Tibial artery (tissue), 4 donors: ENCODE data around the gene TTC28.

Source experiments
- DNase-seq, 2 donors: peaks; one replicate each; pipeline ENCODE4 v3.0.0-alpha.2; 2019
- H3K27ac ChIP-seq, 2 donors: fragments of 200-600 bp; sonication (generic) in 1 of 2; 1 replicate in 1 of 2; 2 replicates in 1 of 2; pipeline ENCODE4 v1.5.1; 2018 to 2019; ENCODE audit warnings: mild to moderate bottlenecking in 1 of 2
- H3K27me3 ChIP-seq, 2 donors: fragments of 200-600 bp; sonication (generic) in 1 of 2; one replicate each; pipeline versions ENCODE4 v1.5.1 to v1.6.0; 2016 to 2019
- H3K36me3 ChIP-seq, 3 donors: fragments of 200-600 bp; sonication (generic) in 2 of 3; one replicate each; pipeline ENCODE4 v1.5.1; 2016 to 2019; ENCODE audit warnings: mild to moderate bottlenecking in 2 of 3
- H3K4me1 ChIP-seq, 4 donors: fragments of 200-600 bp; sonication (generic) in 2 of 4; 1 replicate in 3 of 4; 2 replicates in 1 of 4; pipeline ENCODE4 v1.5.1; 2016 to 2019
- H3K4me3 ChIP-seq, 2 donors: fragments of 200-600 bp; sonication (generic) in 1 of 2; 1 replicate in 1 of 2; 2 replicates in 1 of 2; pipeline ENCODE4 v1.5.1; 2018 to 2019; ENCODE audit warnings: mild to moderate bottlenecking in 2 of 2
- H3K9me3 ChIP-seq, 3 donors: fragments of 200-600 bp; sonication (generic) in 1 of 3; one replicate each; pipeline ENCODE4 v1.5.1; 2016 to 2019
- CTCF ChIP-seq, 2 experiments: fragments of 200-600 bp in 1 of 2; fragments of 450-650 bp in 1 of 2; IDR thresholded peaks; one replicate each; pipeline ENCODE4 v1.5.1; 2017 to 2019; ENCODE audit warnings: antibody characterized with exemption in 2 of 2, mild to moderate bottlenecking in 1 of 2, moderate library complexity in 1 of 2
- intact Hi-C: fragments of 100-400 bp; cut with DNase I; formaldehyde crosslinking; loops from one replicate; pipeline ENCODE4 v1.15.0; 2023; ENCODE audit warnings: low total_unique reads

The TTC28 gene

GRCh38 chr22:28299753-28300152 lies 379.9 kb downstream of the TTC28 start:
- Histone ChIP-seq H3K4me3 (no peak overlapping the region), H3K36me3 (no peaks in the 10 kb centered on the region), H3K27ac (peak overlapping the region in 1 of 2 donors; percentile 21), H3K9me3 (no peaks in the 10 kb centered on the region), H3K27me3 (no peaks in the 10 kb centered on the region), H3K4me1 (peaks cover 0 to 15% (median 4%) of the 10 kb centered on the region in 4 donors)
- DNase-seq: peak in 1 of 2 donors; percentile 39
- intact Hi-C loops: no loop called here
- TF ChIP-seq CTCF (IDR thresholded peaks at IDR 0.05): no peak

GRCh38 chr22:28299309-28299708 lies 380.3 kb downstream of the TTC28 start:
- TF ChIP-seq CTCF (IDR thresholded peaks at IDR 0.05): no peak
- H3K27ac ChIP-seq: no peak overlapping the region
- intact Hi-C loops: no loop called here

GRCh38 chr22:28297504-28297903 lies 382.1 kb downstream of the TTC28 start:
- TF ChIP-seq CTCF (IDR thresholded peaks at IDR 0.05): no peak
- Histone ChIP-seq H3K4me3 (no peak overlapping the region), H3K36me3 (peaks cover 0 to 5% (median 0%) of the 10 kb centered on the region in 3 donors), H3K9me3 (no peaks in the 10 kb centered on the region), H3K27ac (no peak overlapping the region), H3K27me3 (no peaks in the 10 kb centered on the region), H3K4me1 (peaks cover 0 to 12% (median 2%) of the 10 kb centered on the region in 4 donors)
- DNase-seq: no peak
- intact Hi-C loops: no loop called here

More at GRCh38 chr22:28299309-28299708, 380.3 kb downstream of the TTC28 start:
- no peak for DNase-seq
- H3K9me3 ChIP-seq: no peaks in the 10 kb centered on the region
- no peaks in the 10 kb centered on the region for H3K27me3 ChIP-seq
- H3K4me1 ChIP-seq: peaks cover 0 to 12% (median 2%) of the 10 kb centered on the region in 4 donors
- H3K4me3 ChIP-seq: no peak overlapping the region
- no peaks in the 10 kb centered on the region for H3K36me3 ChIP-seq

- peaks cover 0 to 12% (median 2%) of the 10 kb centered on the region in 4 donors for H3K4me1 ChIP-seq
- no peak for DNase-seq
- intact Hi-C loops: no loop called here
- no peaks in the 10 kb centered on the region for H3K9me3 ChIP-seq
- H3K36me3 ChIP-seq: peaks cover 0 to 5% (median 0%) of the 10 kb centered on the region in 3 donors
- H3K27ac ChIP-seq: no peak overlapping the region
- no peak overlapping the region for H3K4me3 ChIP-seq
- TF ChIP-seq CTCF (IDR thresholded peaks at IDR 0.05): no peak
- no peaks in the 10 kb centered on the region for H3K27me3 ChIP-seq
These were observed 383.2 kb downstream of the TTC28 start for GRCh38 chr22:28296452-28296851.

GRCh38 chr22:28283068-28283654 lies 396.5 kb downstream of the TTC28 start:
- H3K9me3 ChIP-seq: no peaks in the 10 kb centered on the region
- no peak for TF ChIP-seq CTCF (IDR thresholded peaks at IDR 0.05)
- H3K4me1 ChIP-seq: peaks cover 0 to 9% (median 4%) of the 10 kb centered on the region in 4 donors
- H3K27ac ChIP-seq: no peak overlapping the region
- no peaks in the 10 kb centered on the region for H3K36me3 ChIP-seq
- peak in 1 of 2 donors; percentile 27 for DNase-seq
- intact Hi-C loops: no loop called here
- no peak overlapping the region for H3K4me3 ChIP-seq
- no peaks in the 10 kb centered on the region for H3K27me3 ChIP-seq
